SH-SY5Y (cell line): ENCODE data around the gene TDRKH.

Experiments
- GATA2 ChIP-seq: IDR thresholded peaks from 2 replicates; pipeline ENCODE4 v1.6.1; 2011; ENCODE audit warnings: mild to moderate bottlenecking, low read depth, low read length
- GATA3 ChIP-seq: IDR thresholded peaks from 2 replicates; pipeline ENCODE4 v1.6.1; 2011; ENCODE audit warnings: low read depth, mild to moderate bottlenecking, low read length, moderate library complexity

- TF ChIP-seq GATA2, result no peak
- no peak for TF ChIP-seq GATA3
Measured at GRCh38 chr1:151825751-151826660, 35.7 kb upstream of the TDRKH start.
